GM21529 (cell line): Measurements from ENCODE around the gene IL3.

Source experiments
- ATAC-seq: cut with Tn5 transposase; IDR thresholded peaks from one replicate; pipeline ENCODE4 v1.9.1; 2021; ENCODE audit not compliant: unreplicated experiment

Gene IL3

GRCh38 chr5:132025403-132025971 lies 35.0 kb upstream of the IL3 start:
- no peak for ATAC-seq

DNA sequence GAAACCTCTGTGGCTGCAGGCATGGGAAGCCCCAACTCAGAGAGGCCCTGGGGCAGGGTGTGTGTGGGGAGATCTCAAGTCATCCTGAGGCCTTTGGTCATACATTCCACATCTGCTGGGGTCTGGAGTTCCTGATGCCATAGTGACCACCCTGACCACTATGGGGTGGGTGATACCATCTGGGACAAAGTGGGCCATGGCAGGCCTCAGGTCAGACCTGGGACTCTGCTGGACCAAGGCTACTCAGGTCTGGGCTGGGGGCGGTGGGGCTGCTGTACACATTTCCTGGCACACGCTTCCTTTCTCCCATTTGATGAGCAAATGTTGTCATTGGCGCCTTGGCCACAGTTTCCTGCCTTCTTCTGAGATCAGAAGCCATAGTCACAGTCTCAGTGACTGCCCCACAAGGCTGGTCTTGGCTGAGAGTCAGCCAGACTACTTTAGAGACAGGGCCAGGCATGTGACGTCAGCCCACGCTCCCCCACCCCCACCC lies 33.9 kb upstream of the IL3 start:
- no peak for ATAC-seq

GRCh38 chr5:132027027-132027426 lies 33.4 kb upstream of the IL3 start:
- ATAC-seq = peak; percentile 67

- ATAC-seq = no peak
Measured at GRCh38 chr5:132029609-132030330, 30.7 kb upstream of the IL3 start.

- ATAC-seq = no peak
Measured at GRCh38 chr5:132030610-132031009, 29.8 kb upstream of the IL3 start.

DNA sequence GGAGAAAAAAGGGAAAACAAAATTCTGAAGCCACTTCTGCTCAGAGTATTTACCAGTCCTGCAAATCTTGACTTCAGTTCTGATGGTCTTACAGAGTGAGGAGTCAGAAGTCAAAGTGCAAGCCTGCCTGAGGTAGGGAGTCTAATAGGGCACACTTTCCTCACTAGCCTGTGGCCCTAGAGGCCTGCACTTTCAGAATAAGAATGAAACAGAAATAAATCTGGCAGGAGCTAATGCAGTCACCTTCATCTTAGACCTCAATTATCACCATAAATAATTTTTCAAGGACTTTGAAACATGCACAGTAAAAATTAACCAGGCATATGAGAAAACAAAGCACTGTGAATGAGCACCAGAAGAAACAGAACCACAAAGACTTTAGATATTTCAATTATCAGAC lies 28.3 kb upstream of the IL3 start:
- ATAC-seq = no peak

GRCh38 chr5:132033122-132033521 lies 27.3 kb upstream of the IL3 start:
- ATAC-seq = no peak

GRCh38 chr5:132037353-132037752 lies 23.1 kb upstream of the IL3 start:
- no peak for ATAC-seq

- ATAC-seq = no peak
Measured at GRCh38 chr5:132044207-132044606, 16.2 kb upstream of the IL3 start.

- ATAC-seq = no peak
Measured at GRCh38 chr5:132046880-132047299, 13.6 kb upstream of the IL3 start.

DNA sequence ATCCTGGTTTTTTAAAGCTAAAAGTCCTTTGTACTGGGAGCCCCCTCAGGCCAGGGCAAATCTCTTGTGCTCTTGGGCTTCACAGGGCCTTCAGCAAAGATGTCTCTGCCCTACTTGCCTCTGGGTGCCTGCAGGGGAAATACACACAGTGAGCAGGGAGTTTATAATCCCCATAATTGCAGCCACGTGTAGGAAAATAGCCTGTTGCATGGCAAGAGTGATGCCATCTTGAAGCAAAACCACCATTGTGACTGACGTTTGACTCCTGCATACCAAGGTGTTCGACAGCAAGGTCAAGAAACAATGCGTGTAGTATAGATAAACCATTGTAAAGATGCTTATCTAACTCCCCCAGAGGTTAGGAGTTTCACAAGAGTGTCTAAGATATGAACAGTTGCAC lies 11.4 kb upstream of the IL3 start:
- no peak for ATAC-seq

- no peak for ATAC-seq
Measured at GRCh38 chr5:132049559-132049958, 10.9 kb upstream of the IL3 start.

GRCh38 chr5:132050136-132050535 lies 10.3 kb upstream of the IL3 start:
- no peak for ATAC-seq

DNA sequence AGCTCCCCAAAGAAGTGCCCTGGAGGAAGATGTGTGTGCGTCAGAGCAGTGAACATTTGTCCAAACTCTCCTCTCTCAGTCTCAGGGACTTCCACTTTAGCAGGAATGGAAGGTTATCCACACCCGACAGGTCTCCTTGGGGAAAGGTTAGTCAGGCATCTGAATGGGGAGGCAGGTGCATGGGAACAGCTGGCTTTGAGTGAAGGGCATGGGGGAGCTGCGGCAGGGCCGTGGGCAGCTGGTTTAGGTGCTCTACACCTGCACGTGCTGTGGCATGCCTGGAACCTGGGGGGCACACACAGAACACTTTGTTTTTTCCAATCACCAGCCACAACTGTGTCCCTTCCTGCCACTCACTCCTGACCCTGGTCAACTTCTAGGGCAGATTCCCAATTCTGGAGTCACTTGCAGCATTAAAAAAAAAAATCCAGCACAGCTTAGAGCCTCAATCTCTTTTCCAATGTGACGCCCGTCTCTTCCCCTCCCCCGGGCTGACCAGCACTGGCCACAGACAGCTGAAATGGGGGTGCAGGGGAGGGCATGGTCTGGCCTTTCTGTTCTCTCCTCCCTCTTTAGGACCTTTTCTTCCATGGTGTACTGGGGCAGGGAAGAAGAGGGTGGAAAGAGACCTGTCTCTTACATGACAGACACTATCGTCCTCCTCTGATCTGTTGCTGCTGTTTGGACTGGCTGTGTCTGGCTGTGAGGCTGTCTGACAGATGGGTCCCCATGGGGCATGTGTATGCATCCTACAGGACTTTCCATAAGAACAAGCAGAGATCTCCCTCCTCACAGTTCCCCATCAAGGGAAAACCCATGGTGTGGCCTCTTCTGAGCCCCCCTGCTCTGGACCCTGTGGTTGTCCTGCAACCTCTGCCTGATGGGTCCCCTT lies 9.5 kb upstream of the IL3 start:
- ATAC-seq = no peak

DNA sequence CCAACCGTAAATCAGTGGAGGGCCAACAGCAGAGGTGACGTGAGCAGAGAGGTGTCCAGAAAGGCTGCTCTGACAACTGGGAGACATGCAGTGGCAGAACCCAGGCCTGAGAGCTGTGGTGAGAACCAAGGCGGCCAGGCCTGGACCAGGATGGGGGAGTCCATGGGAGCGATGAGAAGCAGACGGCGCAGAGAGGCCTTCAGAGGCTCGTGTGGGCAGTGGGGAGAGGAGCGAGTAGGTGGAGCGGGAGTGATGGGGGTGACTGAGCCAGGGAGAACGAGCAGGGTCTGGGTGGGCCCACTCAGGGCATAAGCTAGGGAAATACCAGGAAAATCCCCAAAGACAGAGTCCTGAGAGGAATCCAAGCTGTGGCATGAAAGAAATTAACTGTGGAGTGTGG lies 7.9 kb upstream of the IL3 start:
- ATAC-seq = no peak

GRCh38 chr5:132053483-132053882 lies 7.0 kb upstream of the IL3 start:
- ATAC-seq = no peak

- ATAC-seq = no peak
Measured at GRCh38 chr5:132054031-132054696, 6.3 kb upstream of the IL3 start.

- ATAC-seq = no peak
Measured at GRCh38 chr5:132054697-132055440, 5.6 kb upstream of the IL3 start.

GRCh38 chr5:132055441-132055807 lies 5.0 kb upstream of the IL3 start:
- no peak for ATAC-seq

DNA sequence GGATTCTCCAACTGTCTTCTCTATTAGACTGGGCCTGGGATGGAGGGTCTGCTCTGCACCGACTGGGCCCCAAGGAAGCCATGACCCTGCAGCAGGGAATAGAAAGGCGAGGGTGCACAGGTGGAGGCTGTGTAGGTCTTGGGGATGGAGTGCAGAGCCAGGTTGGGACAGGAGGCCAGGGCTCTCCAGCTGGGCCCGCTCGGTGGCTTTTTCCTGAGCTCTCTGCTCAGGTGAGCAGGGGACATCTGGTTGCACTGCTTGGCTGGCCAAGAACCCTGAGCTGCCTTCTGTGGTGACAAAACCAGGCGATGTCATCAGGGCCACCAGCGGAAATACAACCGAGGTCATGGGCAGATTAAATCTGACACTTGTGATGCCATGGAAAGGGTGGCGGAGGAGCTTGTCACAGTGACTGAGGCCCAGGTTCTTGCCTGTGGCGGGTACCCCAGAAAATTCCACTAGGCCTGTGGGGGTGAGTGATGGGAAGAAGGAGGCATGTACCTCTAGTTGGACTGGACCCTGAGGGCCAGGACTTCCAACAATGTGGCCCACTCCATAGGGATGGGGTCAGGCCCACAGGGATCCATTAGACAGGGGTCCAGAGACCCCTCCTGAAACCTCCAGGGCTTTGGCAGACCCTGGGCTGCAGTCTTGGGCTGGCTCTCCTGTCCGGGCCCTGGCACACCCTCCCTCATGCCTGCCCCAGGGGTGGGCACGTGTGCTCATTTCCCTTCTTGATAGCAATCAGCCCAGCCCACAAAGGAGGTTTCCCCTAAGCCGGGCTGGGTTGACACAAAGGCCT lies 4.4 kb upstream of the IL3 start:
- ATAC-seq = no peak
